TTC549 (cell line): ENCODE data around the gene MYBL2.
"Not testable (repeated sequence)": the region's sequence is repeated elsewhere in the genome, so short reads cannot be mapped to it uniquely, and the experiment has no call there.

Experiments used
- FAIRE-seq: peaks from 2 replicates; lab custom pipeline; 2012; peaks lifted over from hg19 to GRCh38; lab: Jason Lieb, UNC

The MYBL2 gene

GRCh38 chr20:43666376-43667328 lies at the start of gene MYBL2:
Gene MYBL2, plus strand, starts transcription at chr20:43667114. Its CDS starts 170 bp downstream, at chr20:43667284.
- no peak for FAIRE-seq

- FAIRE-seq = no peak
Observed at GRCh38 chr20:43631598-43631997, 35.3 kb upstream of the MYBL2 start.

GRCh38 chr20:43636429-43636828 lies 30.5 kb upstream of the MYBL2 start:
- FAIRE-seq = no peak

GRCh38 chr20:43642548-43642947 lies 24.4 kb upstream of the MYBL2 start:
- no peak for FAIRE-seq

GRCh38 chr20:43650997-43651525 lies 15.9 kb upstream of the MYBL2 start:
- FAIRE-seq = no peak

DNA sequence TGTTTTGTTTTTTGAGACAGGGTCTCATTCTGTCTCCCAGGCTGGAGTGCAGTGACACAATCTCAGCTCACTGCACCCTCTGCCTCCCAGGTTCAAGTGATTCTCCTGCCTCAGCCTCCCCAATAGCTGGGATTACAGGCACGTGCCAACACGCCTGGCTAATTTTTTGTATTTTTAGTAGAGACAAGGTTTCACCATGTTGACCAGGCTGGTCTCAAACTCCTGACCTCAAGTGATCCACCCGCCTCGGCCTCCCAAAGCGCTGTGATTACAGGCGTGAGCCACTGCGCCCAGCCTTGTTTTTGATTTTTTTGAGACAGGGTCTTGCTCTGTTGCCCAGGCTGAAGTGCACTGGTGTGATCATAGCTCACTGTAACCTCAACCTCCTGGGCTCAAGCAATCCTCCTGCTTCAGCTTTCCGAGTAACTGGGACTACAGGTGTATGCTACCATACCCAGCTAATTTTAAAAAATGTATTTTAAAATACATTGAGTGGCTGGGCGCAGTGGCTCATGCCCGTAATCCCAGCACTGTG lies 15.2 kb upstream of the MYBL2 start:
- not testable (repeated sequence) for FAIRE-seq

GRCh38 chr20:43653966-43654365 lies 12.9 kb upstream of the MYBL2 start:
- no peak for FAIRE-seq

GRCh38 chr20:43655176-43655575 lies 11.7 kb upstream of the MYBL2 start:
- FAIRE-seq = not testable (repeated sequence)

DNA sequence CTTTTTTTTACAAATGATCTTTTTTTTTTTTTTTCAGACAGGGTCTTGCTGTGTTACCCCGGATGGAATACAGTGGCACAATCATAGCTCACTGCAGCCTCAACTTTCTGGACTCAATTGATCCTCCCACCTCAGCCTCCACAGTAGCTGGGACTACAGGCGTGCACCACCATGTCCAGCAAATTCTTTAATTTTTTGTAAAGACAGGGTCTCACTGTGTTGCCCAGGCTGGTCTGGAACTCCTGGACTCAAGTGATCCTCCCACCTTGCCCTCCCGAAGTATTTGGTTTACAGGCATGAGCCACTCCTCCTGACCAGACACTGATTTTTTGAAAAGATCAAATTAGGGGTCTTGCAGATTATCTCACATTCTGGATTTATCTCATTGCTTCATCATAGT lies 11.0 kb upstream of the MYBL2 start:
- FAIRE-seq = no peak

DNA sequence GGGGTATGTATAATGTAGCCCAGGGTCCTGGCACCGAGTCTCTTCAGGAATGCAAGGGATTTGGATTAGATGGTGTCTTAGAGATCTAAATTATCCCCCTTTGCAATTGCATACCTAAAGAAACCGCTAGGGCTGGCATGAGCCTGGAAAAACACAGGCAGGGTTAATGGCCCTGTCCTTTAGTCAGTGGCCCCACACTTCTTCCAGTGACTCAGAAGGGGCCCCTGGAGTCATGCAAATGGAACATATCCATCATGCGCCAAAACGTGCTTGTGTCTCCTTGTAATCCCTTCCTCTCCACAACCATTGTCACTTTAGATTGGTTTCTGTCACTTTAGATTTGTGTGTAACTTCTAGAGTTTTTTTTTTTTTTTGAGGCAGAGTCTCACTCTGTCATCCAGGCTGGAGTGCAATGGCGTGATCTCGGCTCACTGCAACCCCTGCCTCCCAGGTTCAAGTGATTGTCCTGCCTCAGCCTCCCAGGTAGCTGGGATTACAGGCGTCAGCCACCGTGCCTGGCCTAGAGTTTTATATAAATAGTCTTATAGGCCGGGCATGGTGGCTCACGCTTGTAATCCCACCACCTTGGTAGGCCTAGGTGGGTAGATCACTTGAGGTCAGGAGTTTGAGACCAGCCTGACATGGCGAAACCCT lies 8.7 kb upstream of the MYBL2 start:
- no peak for FAIRE-seq

GRCh38 chr20:43658723-43659419 lies 8.0 kb upstream of the MYBL2 start:
- FAIRE-seq = no peak

DNA sequence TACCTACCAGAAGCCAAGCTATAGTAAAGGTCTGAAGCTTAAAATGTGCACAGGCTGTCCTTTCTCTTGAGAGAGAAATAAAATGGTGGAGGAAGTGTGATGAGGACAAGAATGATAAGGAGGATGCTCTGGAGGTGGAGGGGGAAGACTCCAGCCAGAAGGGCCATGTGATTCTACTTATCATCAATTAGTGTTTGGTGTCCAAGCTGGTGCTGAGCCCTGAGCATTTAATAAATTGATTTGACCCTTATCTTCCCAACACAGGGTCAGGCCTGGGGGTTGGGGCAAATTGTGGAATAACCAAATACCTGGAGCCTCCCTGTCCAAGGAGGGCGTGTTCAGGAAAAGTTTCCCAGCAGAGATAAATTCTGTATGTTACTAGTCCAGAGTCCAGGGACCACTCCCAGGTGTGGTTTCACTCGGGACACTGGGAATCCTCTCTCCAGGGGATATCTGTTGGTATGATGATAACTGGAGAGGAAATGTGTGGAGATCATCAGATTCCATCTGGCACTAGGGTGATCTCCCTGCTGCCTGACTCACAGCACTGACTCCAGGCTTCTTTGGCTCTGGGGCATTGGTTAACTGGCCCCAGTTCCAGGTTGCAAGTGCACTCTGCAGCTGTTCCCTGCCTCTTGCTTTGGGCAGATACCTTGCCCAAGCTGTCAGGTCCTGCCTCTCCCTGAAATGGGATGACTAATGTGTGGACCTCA lies 3.8 kb upstream of the MYBL2 start:
- FAIRE-seq = no peak

GRCh38 chr20:43665466-43666176 lies 1.3 kb upstream of the MYBL2 start:
- FAIRE-seq = no peak

GRCh38 chr20:43667341-43668132 lies 623 bp downstream of the MYBL2 start:
- no peak for FAIRE-seq

DNA sequence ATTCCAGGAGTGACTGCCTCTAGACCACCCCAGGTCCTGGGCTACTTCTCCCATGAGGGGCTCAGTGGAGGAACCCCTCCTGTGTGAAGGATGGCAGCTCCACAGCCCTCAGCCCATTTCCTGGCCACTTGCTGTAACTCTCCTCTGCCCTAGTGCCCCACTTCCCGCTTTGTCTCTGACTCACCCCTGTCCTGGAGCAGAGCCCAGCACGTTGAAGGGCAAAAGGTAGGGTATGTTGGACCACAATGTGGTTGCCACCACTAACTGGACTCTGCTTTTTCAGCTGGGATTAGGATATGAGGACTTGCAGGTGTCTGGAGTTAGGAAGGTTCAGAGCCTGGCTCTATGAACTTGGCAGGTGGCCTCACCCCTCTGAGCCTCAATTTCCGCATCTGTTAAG lies 2.4 kb downstream of the MYBL2 start:
- FAIRE-seq = no peak

GRCh38 chr20:43670423-43670822 lies 3.5 kb downstream of the MYBL2 start:
- no peak for FAIRE-seq

DNA sequence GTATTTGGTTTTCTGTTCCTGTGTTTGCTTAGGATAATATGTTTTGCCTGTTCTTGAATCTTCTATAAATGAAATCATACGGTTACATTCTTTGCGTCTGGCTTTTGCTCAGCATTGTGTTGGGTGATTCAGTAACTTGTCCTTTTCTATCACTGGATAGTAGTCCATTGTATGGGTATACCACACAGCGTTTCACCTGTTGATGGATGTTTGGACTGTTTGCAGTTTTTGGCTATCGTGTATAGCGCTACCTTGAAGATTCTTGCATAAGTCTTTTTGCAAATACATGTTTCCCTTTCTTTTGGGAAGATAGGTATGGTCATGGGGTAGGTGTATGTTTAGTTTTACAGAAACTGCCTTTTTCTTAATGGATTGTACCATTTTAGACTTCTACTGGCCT lies 9.5 kb downstream of the MYBL2 start:
- FAIRE-seq = no peak

DNA sequence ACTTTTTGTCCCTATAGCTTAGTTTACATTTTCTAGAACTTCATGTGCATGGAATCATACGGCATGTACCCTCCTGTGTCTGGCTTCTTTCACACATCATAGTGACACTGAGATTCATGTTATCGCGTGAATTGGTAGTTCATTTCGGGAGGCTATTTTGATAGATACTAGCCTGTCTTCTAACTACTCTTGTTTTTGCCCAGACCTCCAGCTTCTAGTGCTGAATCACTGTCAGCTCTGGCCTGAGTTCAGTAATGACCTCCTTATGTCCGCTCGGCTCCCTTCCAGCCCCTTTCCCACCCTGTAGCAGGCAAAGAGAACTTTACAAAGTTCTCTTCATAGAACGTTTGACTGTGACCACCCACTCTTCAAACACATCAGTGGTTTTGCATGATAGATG lies 14.1 kb downstream of the MYBL2 start:
- FAIRE-seq = no peak

DNA sequence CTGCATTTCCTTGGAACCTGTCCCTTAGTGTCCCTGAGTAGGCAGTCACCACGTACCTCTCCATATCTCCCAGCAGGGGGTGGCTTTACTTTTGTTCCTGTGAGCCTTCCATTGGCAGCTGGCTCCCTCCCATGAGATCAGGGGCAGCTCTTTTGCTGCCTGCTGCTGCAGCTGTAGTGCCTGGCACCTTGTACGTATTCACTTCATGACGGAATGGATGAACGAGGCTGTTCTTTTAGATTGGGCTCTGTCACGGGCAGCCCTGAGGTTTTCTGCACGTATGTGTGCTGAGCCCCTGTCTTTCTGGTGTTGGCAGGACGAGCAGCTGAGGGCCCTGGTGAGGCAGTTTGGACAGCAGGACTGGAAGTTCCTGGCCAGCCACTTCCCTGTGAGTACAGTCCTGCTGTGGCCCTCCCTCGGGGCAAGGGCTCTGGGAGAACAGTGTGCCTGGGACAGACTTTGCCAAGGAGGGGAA lies 14.6 kb downstream of the MYBL2 start:
- FAIRE-seq = no peak

- FAIRE-seq = no peak
Observed at GRCh38 chr20:43681991-43682410, 15.1 kb downstream of the MYBL2 start.
